Heart left ventricle (tissue), 13 donors: ENCODE data around the gene SCFD2.

Experiments used
- POLR2A ChIP-seq, 2 donors: fragments of 450-650 bp; IDR thresholded peaks; one replicate each; pipeline ENCODE4 v1.6.1; 2017; ENCODE audit warnings: antibody characterized with exemption in 2 of 2, mild to moderate bottlenecking in 2 of 2, moderate library complexity in 2 of 2
- TF ChIP-seq, protein P1 (sequence below), 12 donors: fragments of 200-600 bp; sonication (generic) in 4 of 12; IDR thresholded peaks; one replicate each; pipeline versions ENCODE4 v1.5.0 to v1.8.0; 2018 to 2022; ENCODE audit warnings: antibody characterized with exemption in 12 of 12, mild to moderate bottlenecking in 5 of 12
- donor health status: ischemic (EF 13 %, LVEDD 7.1; RV severe dilation, severe dysfunction).
- donor health status: DM: no; HTN: yes; CAD: no.
- donor health status: DM: no; HTN: no; CAD: no.
- donor health status: ischemic (EF 25% LVEDD 6.9; RV normal size, moderate dysfunction).
- donor health status: ischemic (EF 25% LVEDD 5.7; RV mildly dilated, moderate dysfunction).
- donor health status: ischemic (EF 35%, LVEDD 5.7; RV mildly dilated, moderate dysfunction).
- donor health status: nonischemic (EF 11% LVEDD 7.7; RV severe dilation, severe dysfunction).
- donor health status: DM: yes; HTN: yes; CAD: no.
- donor health status: PGD.
- donor health status: ischemic (EF 29% LVEDD 5.4; RV normal size, mild dysfunction).
- donor health status: nonischemic (EF 23%, LVEDD 6.1; RV moderate dilation, normal function).

DNA sequence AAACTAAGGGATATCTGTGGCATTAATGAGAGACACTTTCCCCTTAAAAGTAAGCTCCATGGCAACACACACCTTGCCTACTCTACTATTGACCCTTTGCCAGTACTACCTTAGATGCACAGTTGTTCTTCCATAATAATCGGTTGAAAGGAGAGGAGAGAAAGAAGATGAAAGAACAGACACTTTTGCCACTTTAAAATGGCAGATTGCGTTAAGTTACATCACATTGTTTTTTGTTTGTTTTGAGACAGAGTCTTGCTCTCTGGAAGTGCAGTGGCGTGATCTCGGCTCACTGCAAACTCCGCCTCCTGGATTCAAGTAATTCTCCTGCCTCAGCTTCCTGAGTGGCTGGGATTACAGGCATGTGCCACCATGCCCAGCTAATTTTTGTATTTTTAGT is 239.8 kb downstream of the SCFD2 start:
- TF ChIP-seq, protein P1, sequence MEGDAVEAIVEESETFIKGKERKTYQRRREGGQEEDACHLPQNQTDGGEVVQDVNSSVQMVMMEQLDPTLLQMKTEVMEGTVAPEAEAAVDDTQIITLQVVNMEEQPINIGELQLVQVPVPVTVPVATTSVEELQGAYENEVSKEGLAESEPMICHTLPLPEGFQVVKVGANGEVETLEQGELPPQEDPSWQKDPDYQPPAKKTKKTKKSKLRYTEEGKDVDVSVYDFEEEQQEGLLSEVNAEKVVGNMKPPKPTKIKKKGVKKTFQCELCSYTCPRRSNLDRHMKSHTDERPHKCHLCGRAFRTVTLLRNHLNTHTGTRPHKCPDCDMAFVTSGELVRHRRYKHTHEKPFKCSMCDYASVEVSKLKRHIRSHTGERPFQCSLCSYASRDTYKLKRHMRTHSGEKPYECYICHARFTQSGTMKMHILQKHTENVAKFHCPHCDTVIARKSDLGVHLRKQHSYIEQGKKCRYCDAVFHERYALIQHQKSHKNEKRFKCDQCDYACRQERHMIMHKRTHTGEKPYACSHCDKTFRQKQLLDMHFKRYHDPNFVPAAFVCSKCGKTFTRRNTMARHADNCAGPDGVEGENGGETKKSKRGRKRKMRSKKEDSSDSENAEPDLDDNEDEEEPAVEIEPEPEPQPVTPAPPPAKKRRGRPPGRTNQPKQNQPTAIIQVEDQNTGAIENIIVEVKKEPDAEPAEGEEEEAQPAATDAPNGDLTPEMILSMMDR (IDR thresholded peaks at IDR 0.05) = no peak
- TF ChIP-seq POLR2A (IDR thresholded peaks at IDR 0.05) = no peak
